ENCODE data around the gene PCNP.
"Not testable (repeated sequence)": the region's sequence is repeated elsewhere in the genome, so short reads cannot be mapped to it uniquely, and the experiment has no call there.

The PCNP gene

DNA sequence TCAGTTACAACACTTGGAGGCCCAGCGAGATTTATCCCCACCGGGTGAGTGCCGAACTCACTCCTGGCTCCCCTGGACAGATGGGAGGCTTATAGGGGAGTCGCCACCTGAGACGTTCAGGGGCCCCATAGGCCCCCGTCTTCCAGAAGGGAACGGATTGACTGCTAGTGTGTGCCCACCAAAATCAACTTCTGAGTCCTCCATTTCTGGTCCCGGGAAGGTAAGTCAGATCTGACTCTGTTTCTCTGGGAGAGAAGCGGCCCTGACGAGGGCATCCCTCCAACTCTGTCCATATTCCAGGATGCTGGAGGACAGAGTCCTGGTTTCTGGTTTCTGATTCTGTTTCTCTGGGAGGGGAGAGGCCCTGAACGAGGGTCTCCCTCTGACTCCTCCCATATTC, 58.6 kb downstream of the PCNP start:
- no peaks in the 10 kb centered on the region for H3K36me3 ChIP-seq (ENCODE audit: control insufficient read depth, insufficient read depth, low read length)
- H3K4me1 ChIP-seq (ENCODE audit: control insufficient read depth, insufficient read depth, low read length) = no peaks in the 10 kb centered on the region
- H3K9me3 ChIP-seq (ENCODE audit: control insufficient read depth, insufficient read depth, low read length) = no peaks in the 10 kb centered on the region
- H3K27me3 ChIP-seq (ENCODE audit: control insufficient read depth, insufficient read depth, low read length) = no peaks in the 10 kb centered on the region
- no peak overlapping the region for H3K4me3 ChIP-seq (ENCODE audit: low read length)
- H3K27ac ChIP-seq (ENCODE audit: low read length) = no peak overlapping the region
- no CpG with 5 or more reads among the region's 11 CpGs for WGBS (ENCODE audit: insufficient coverage, insufficient read length)
- no peak for DNase-seq (ENCODE audit: low read depth, low spot score)

DNA sequence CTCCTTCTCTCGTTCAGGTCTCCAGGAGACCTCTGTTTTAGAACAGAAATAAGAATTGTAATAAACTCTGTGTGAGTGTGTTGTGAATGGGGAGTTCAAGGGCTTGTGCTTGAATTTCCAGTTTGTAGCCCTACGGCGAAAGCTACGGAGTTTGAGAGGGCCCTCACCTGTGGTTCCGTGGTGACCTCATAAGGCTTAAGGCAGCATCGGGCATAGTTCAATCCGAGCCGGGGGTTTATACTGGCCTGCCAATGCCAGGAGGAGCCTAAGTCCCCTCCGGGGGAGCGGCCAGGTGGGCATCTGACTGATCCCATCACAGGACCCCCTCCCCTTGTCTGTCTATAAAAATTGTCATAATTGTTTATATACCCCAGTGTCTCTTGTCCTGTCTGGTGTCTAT, 59.2 kb downstream of the PCNP start:
- no peaks in the 10 kb centered on the region for H3K4me1 ChIP-seq (ENCODE audit: control insufficient read depth, insufficient read depth, low read length)
- H3K36me3 ChIP-seq (ENCODE audit: control insufficient read depth, insufficient read depth, low read length) = no peaks in the 10 kb centered on the region
- no peaks in the 10 kb centered on the region for H3K27me3 ChIP-seq (ENCODE audit: control insufficient read depth, insufficient read depth, low read length)
- no CpG with 5 or more reads among the region's 10 CpGs for WGBS (ENCODE audit: insufficient coverage, insufficient read length)
- H3K9me3 ChIP-seq (ENCODE audit: control insufficient read depth, insufficient read depth, low read length) = no peaks in the 10 kb centered on the region
- H3K27ac ChIP-seq (ENCODE audit: low read length) = no peak overlapping the region
- no peak overlapping the region for H3K4me3 ChIP-seq (ENCODE audit: low read length)
- DNase-seq (ENCODE audit: low read depth, low spot score) = no peak

DNA sequence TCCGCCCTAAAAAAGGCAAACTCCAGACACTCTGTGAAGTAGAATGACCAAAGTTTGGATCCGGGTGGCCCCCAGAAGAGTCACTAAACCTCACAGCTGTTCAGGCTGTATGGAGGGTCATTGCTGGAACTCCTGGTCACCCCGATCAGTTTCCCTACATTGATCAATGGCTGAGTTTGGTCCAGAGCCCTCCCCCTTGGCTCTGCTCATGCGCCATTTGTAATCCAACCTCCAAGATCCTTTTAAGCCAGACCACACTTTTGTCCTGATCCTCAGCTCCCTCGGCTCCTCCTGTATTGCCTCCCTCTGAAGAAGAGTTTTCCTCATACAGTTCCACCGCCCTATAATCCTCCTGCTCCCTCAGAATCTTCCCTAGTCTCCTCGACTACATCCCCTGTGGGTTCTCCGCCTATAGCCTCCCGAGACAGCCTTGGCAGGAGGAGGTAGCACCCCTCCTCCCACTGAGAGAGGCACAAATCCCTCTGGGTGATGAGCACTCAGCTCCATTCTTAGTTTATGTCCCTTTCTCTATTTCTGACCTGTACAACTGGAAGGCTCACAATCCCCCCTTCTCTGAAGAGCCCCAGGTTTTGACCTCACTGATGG, 60.7 kb downstream of the PCNP start:
- no peaks in the 10 kb centered on the region for H3K9me3 ChIP-seq (ENCODE audit: control insufficient read depth, insufficient read depth, low read length)
- H3K27ac ChIP-seq (ENCODE audit: low read length) = no peak overlapping the region
- WGBS (ENCODE audit: insufficient coverage, insufficient read length) = no CpG with 5 or more reads among the region's 9 CpGs
- no peak for DNase-seq (ENCODE audit: low read depth, low spot score)
- no peaks in the 10 kb centered on the region for H3K36me3 ChIP-seq (ENCODE audit: control insufficient read depth, insufficient read depth, low read length)
- H3K4me3 ChIP-seq (ENCODE audit: low read length) = no peak overlapping the region
- no peaks in the 10 kb centered on the region; the same call in 1 of the 2 replicates for H3K4me1 ChIP-seq (ENCODE audit: control insufficient read depth, insufficient read depth, low read length)
- H3K27me3 ChIP-seq (ENCODE audit: control insufficient read depth, insufficient read depth, low read length) = no peaks in the 10 kb centered on the region

DNA sequence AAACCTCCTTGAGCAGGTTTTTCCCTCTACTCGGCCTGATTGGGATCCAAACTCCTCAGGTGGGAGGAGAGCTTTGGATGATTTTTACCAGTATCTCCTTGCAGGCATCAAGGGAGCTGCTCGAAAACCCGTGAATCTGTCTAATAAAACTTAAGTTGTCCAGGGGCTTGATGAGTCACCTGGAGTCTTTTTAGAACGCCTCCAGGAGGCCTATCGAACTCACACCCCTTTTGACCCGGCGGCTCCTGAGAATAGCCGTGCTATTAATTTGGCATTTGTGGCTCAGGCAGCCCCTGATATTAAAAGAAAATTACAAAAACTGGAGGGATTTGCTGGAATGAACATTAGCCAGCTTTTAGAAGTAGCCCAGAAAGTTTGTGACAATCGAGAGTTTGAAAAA, 61.4 kb downstream of the PCNP start:
- H3K4me3 ChIP-seq (ENCODE audit: low read length) = no peak overlapping the region
- no peak for DNase-seq (ENCODE audit: low read depth, low spot score)
- H3K4me1 ChIP-seq (ENCODE audit: control insufficient read depth, insufficient read depth, low read length) = no peaks in the 10 kb centered on the region; the same call in 1 of the 2 replicates
- no peaks in the 10 kb centered on the region for H3K9me3 ChIP-seq (ENCODE audit: control insufficient read depth, insufficient read depth, low read length)
- WGBS (ENCODE audit: insufficient coverage, insufficient read length) = no CpG with 5 or more reads among the region's 9 CpGs
- H3K27me3 ChIP-seq (ENCODE audit: control insufficient read depth, insufficient read depth, low read length) = no peaks in the 10 kb centered on the region
- H3K27ac ChIP-seq (ENCODE audit: low read length) = no peak overlapping the region
- H3K36me3 ChIP-seq (ENCODE audit: control insufficient read depth, insufficient read depth, low read length) = no peaks in the 10 kb centered on the region

DNA sequence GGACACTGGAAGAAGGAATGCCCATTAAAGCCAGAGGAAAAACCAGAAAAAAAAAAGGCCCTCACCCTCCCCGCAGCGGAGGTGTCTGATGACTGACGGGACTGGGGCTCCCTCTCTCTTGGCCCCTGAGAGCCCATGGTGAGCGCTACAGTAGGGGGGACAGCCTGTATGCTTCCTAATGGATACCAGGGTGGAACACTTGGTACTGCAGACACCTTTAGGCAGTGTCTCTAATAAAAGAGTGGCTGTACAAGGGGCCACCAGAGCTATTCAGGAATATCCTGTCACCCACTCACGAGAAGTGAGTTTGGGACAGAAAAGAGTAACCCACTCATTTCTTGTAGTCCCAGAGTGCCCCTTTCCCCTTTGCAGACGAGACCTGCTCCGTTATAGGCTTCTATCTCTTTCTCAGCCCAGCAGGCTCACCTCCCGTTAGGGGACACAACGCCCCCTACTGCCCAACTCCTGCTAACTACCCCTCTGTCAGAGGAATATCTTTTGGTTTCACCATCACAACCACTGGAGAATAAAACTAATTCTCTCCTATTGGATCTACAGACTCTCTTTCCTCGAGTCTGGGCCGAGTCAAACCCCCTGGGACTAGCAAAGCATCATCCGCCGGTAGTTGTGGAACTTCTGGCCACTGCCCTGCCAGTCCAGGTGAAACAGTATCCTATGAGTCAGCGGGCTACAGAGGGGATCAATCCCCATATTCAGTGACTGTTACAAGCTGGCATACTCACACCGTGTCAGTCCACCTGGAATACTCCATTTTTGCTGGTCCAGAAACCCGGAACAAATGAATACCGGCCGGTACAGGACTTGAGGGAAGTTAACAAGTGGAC, 62.2 kb downstream of the PCNP start:
- WGBS (ENCODE audit: insufficient coverage, insufficient read length) = no CpG with 5 or more reads among the region's 18 CpGs

DNA sequence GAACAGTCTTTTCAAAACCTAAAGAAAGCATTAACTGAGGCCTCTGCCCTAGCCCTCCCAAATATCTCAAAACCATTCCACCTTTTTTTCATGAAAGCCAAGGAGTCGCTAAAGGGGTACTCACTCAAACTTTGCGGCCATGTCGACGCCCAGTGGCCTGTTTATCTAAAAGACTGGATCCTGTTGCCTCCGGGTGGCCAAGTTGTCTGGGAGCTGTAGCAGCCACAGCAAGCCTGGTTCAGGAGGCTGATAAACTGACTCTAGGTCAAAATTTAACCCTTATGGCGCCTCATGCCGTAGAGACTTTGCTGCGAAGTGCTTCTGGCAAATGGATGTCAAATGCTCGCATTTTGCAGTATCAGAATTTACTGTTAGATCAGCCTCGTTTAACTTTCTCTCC, 63.5 kb downstream of the PCNP start:
- no CpG with 5 or more reads among the region's 10 CpGs for WGBS (ENCODE audit: insufficient coverage, insufficient read length)
- DNase-seq (ENCODE audit: low read depth, low spot score) = no peak
- no peak overlapping the region for H3K27ac ChIP-seq (ENCODE audit: low read length)
- no peaks in the 10 kb centered on the region; the same call in 1 of the 2 replicates for H3K4me1 ChIP-seq (ENCODE audit: control insufficient read depth, insufficient read depth, low read length)
- no peaks in the 10 kb centered on the region for H3K27me3 ChIP-seq (ENCODE audit: control insufficient read depth, insufficient read depth, low read length)
- H3K36me3 ChIP-seq (ENCODE audit: control insufficient read depth, insufficient read depth, low read length) = no peaks in the 10 kb centered on the region
- H3K4me3 ChIP-seq (ENCODE audit: low read length) = no peak overlapping the region
- H3K9me3 ChIP-seq (ENCODE audit: control insufficient read depth, insufficient read depth, low read length) = no peaks in the 10 kb centered on the region

More for the DNA sequence above, 62.2 kb downstream of the PCNP start:
- Histone ChIP-seq H3K27ac (ENCODE audit: low read length) (no peak overlapping the region), H3K4me1 (ENCODE audit: control insufficient read depth, insufficient read depth, low read length) (no peaks in the 10 kb centered on the region; the same call in 1 of the 2 replicates), H3K9me3 (ENCODE audit: control insufficient read depth, insufficient read depth, low read length) (no peaks in the 10 kb centered on the region), H3K4me3 (ENCODE audit: low read length) (no peak overlapping the region), H3K27me3 (ENCODE audit: control insufficient read depth, insufficient read depth, low read length) (no peaks in the 10 kb centered on the region), H3K36me3 (ENCODE audit: control insufficient read depth, insufficient read depth, low read length) (no peaks in the 10 kb centered on the region)
- peak; percentile 31 for DNase-seq (ENCODE audit: low read depth, low spot score)

DNA sequence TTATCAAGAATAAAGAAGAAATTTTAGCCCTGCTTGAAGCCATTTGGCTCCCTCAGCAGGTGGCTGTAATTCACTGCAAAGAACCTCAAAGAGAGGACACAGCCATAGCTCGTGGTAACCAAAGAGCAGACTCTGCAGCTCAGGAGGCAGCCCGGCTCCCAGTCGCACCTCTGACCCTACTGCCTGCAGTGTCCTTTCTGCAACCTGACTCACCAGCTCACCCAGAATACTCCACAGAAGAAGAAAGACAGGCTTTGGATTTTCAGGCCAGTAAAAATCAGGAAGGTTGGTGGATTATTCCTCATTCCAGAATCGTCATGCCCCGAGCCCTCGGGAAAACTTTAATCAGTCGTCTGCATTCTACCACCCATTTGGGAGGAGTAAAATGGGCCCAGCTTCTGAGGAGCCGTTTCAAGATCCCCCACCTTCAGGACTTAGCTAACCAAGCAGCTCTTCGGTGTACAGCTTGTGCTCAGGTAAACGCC, 64.3 kb downstream of the PCNP start:
- peaks cover 1% of the 10 kb centered on the region; the same call in 1 of the 2 replicates for H3K4me1 ChIP-seq (ENCODE audit: control insufficient read depth, insufficient read depth, low read length)
- no peaks in the 10 kb centered on the region for H3K27me3 ChIP-seq (ENCODE audit: control insufficient read depth, insufficient read depth, low read length)
- H3K9me3 ChIP-seq (ENCODE audit: control insufficient read depth, insufficient read depth, low read length) = no peaks in the 10 kb centered on the region
- DNase-seq (ENCODE audit: low read depth, low spot score) = no peak
- H3K36me3 ChIP-seq (ENCODE audit: control insufficient read depth, insufficient read depth, low read length) = no peaks in the 10 kb centered on the region
- H3K27ac ChIP-seq (ENCODE audit: low read length) = no peak overlapping the region
- no CpG with 5 or more reads among the region's 10 CpGs for WGBS (ENCODE audit: insufficient coverage, insufficient read length)
- no peak overlapping the region for H3K4me3 ChIP-seq (ENCODE audit: low read length)

DNA sequence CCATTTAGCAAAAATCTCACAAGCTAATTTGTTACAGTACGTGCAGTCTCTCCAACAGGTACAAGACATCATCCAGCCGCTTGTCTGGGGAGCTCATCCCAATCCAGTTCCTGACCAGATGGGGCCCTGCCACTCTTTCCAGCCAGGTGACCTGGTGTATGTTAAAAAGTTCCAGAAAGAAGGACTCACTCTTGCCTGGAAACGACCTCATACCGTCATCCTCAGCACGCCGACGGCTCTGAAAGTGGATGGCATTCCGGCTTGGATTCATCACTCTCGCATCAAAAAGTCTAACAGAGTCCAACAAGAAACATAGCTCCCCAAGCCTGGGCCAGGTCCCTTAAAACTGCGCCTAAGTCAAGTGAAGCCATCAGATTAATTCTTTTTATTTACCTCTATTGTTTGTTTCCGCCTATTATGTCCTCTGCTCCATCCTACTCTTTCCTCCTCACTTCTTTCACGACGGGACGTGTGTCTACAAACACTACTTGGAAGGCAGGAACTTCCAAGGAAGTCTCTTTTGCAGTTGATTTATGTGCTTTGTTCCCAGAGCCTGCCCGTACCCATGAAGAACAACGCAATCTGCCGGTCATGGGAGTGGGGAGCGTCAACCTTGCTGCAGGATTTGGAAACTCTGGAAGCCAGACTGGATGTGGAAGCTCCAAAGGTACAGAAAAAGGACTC, 65.4 kb downstream of the PCNP start:
- Histone ChIP-seq H3K36me3 (ENCODE audit: control insufficient read depth, insufficient read depth, low read length) (no peaks in the 10 kb centered on the region), H3K4me3 (ENCODE audit: low read length) (no peak overlapping the region), H3K27me3 (ENCODE audit: control insufficient read depth, insufficient read depth, low read length) (no peaks in the 10 kb centered on the region), H3K27ac (ENCODE audit: low read length) (no peak overlapping the region), H3K9me3 (ENCODE audit: control insufficient read depth, insufficient read depth, low read length) (no peaks in the 10 kb centered on the region), H3K4me1 (ENCODE audit: control insufficient read depth, insufficient read depth, low read length) (peaks cover 3% of the 10 kb centered on the region; the same call in 1 of the 2 replicates)
- DNase-seq (ENCODE audit: low read depth, low spot score) = no peak
- no CpG with 5 or more reads among the region's 18 CpGs for WGBS (ENCODE audit: insufficient coverage, insufficient read length)

DNA sequence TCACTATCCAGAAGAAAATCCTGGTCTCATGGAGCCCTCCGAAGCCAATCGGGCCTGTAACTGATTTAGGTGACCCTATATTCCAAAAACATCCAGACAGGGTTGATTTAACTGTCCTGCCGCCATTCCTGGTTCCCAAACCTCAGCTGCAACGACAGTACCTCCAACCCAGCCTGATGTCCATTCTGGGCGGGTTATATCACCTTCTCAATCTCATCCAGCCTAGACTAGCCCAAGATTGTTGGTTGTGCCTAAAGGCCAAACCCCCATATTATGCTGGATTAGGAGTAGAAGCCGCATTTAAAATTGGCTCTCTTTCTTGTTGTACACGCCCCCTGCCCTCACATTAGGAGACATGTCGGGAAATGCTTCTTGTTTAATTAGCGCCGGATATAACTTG, 66.3 kb downstream of the PCNP start:
- no peak overlapping the region for H3K4me3 ChIP-seq (ENCODE audit: low read length)
- H3K27ac ChIP-seq (ENCODE audit: low read length) = no peak overlapping the region
- no peaks in the 10 kb centered on the region for H3K36me3 ChIP-seq (ENCODE audit: control insufficient read depth, insufficient read depth, low read length)
- no peak for DNase-seq (ENCODE audit: low read depth, low spot score)
- no peaks in the 10 kb centered on the region for H3K27me3 ChIP-seq (ENCODE audit: control insufficient read depth, insufficient read depth, low read length)
- H3K4me1 ChIP-seq (ENCODE audit: control insufficient read depth, insufficient read depth, low read length) = peaks cover 3% of the 10 kb centered on the region; the same call in 1 of the 2 replicates
- WGBS (ENCODE audit: insufficient coverage, insufficient read length) = no CpG with 5 or more reads among the region's 10 CpGs
- no peaks in the 10 kb centered on the region for H3K9me3 ChIP-seq (ENCODE audit: control insufficient read depth, insufficient read depth, low read length)

DNA sequence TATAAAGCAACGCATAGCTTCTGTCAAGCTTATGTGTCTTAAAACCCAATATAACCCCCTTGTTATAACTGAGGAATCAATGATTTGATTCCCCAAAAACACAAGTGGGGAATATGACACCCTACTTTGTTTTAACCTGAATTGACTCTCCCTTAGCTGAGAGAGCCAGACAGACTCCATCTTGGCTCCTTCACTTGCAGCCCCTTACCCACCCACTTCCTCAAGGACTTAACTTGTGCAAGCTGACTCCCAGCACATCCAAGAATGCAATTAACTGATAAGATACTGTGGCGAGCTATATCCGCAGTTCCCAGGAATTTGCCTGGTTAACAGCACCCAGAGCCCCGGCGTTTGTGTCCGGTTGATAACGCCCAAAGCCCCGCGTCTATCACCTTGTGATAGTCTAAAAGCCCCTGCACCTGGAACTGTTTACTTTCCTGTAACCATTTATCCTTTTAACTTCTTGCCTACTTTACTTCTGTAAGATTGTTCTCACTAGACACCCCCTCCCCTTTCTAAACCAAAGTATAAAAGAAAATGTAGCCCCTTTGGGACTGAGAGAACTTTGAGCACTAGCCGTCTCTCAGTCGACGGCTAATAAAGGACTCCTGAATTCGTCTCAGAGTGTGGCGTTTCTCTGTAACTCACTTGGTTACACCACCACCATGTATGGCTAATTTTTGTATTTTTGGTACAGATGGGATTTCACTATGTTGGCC, 67.6 kb downstream of the PCNP start:
- H3K4me3 ChIP-seq (ENCODE audit: low read length); DNase-seq (ENCODE audit: low read depth, low spot score); H3K36me3 ChIP-seq (ENCODE audit: control insufficient read depth, insufficient read depth, low read length); H3K9me3 ChIP-seq (ENCODE audit: control insufficient read depth, insufficient read depth, low read length); H3K27me3 ChIP-seq (ENCODE audit: control insufficient read depth, insufficient read depth, low read length); H3K4me1 ChIP-seq (ENCODE audit: control insufficient read depth, insufficient read depth, low read length); H3K27ac ChIP-seq (ENCODE audit: low read length): not testable (repeated sequence)
- no CpG with 5 or more reads among the region's 14 CpGs for WGBS (ENCODE audit: insufficient coverage, insufficient read length)

Data from iPS DF 6.9 (cell line).